Breast epithelium (tissue), 4 donors: ENCODE data around the gene HRH3. TPM values are rescaled to one million over a fixed set of nuclear protein-coding genes. Genes with fewer than 3 reads are reported as not detected.

Experiments used
- DNase-seq, 2 donors: peaks; one replicate each; pipeline ENCODE4 v3.0.0-alpha.2; 2019; ENCODE audit warnings: low spot score in 2 of 2
- H3K27ac ChIP-seq, 2 donors: fragments of 200-600 bp; sonication (generic) in 1 of 2; one replicate each; pipeline ENCODE4 v1.5.1; 2016 to 2019; ENCODE audit warnings: mild to moderate bottlenecking in 1 of 2
- H3K27me3 ChIP-seq, 2 donors: fragments of 200-600 bp; sonication (generic) in 1 of 2; one replicate each; pipeline versions ENCODE4 v1.5.1 to v1.6.0; 2017 to 2019; ENCODE audit warnings: control low read depth in 1 of 2, mild to moderate bottlenecking in 1 of 2
- H3K36me3 ChIP-seq: fragments of 200-600 bp; one replicate; pipeline ENCODE4 v1.5.1; 2019
- H3K4me1 ChIP-seq, 2 donors: fragments of 200-600 bp; sonication (generic); one replicate each; pipeline ENCODE4 v1.5.1; 2016 to 2019; ENCODE audit warnings: control low read depth in 1 of 2
- H3K4me3 ChIP-seq, 3 donors: fragments of 200-600 bp; sonication (generic); 1 replicate in 2 of 3; 2 replicates in 1 of 3; pipeline ENCODE4 v1.5.1; 2016 to 2019; ENCODE audit warnings: mild to moderate bottlenecking in 3 of 3, moderate library complexity in 2 of 3
- H3K9me3 ChIP-seq, 2 donors: fragments of 200-600 bp; sonication (generic) in 1 of 2; one replicate each; pipeline ENCODE4 v1.5.1; 2016 to 2019; ENCODE audit warnings: control low read depth in 1 of 2
- CTCF ChIP-seq, 3 donors: fragments of 450-650 bp; IDR thresholded peaks; one replicate each; pipeline ENCODE4 v1.5.1; 2016 to 2017; ENCODE audit warnings: antibody characterized with exemption in 3 of 3, mild to moderate bottlenecking in 3 of 3, moderate library complexity in 3 of 3
- POLR2A ChIP-seq: fragments of 450-650 bp; IDR thresholded peaks from one replicate; pipeline ENCODE4 v1.6.1; 2016; ENCODE audit warnings: antibody characterized with exemption, mild to moderate bottlenecking, moderate library complexity
- POLR2AphosphoS5 ChIP-seq, 3 donors: sonication (generic); formaldehyde crosslinking; IDR thresholded peaks; one replicate each; pipeline ENCODE4 v1.6.1; 2017; ENCODE audit warnings: antibody characterized with exemption in 3 of 3
- intact Hi-C: fragments of 100-400 bp; cut with DNase I; formaldehyde crosslinking; loops from one replicate; pipeline ENCODE4 v1.15.1; 2023; ENCODE audit warnings: low total_unique reads
- total RNA-seq, 3 donors: library from RNA; depleted of rRNA; stranded (reverse); fragments of >200 nt; gene quantifications; one replicate each; pipeline ENCODE4 v1.1.0, GENCODE V29; 2016

HRH3 gene
- not detected for total RNA-seq

- Histone ChIP-seq H3K4me1 (peaks cover 6 to 12% of the 10 kb centered on the region in 2 donors), H3K9me3 (no peaks in the 10 kb centered on the region), H3K27me3 (peaks cover 4 to 93% of the 10 kb centered on the region in 2 donors), H3K4me3 (peak within 1 kb of the TSS in 2 of 3 donors; percentile 44 to 63), H3K36me3 (no peaks in the 10 kb centered on the region), H3K27ac (no peak within 1 kb of the TSS)
- intact Hi-C loops, result no loop called here
- DNase-seq, result no peak
- TF ChIP-seq POLR2AphosphoS5 (IDR thresholded peaks at IDR 0.05), result no peak
- TF ChIP-seq CTCF (IDR thresholded peaks at IDR 0.05), result no peak
- no peak for TF ChIP-seq POLR2A
Measured at GRCh38 chr20:62219992-62220665, at the start of gene HRH3. HRH3 (minus strand) TSS chr20:62220278; CDS start chr20:62219970, 308 bp downstream.

GRCh38 chr20:62269871-62270270 lies 49.8 kb upstream of the HRH3 start:
- TF ChIP-seq CTCF (IDR thresholded peaks at IDR 0.05), result no peak
- TF ChIP-seq POLR2AphosphoS5 (IDR thresholded peaks at IDR 0.05), result no peak
- TF ChIP-seq POLR2A, result no peak
- Histone ChIP-seq H3K9me3 (no peaks in the 10 kb centered on the region), H3K4me3 (no peak overlapping the region), H3K27me3 (no peaks in the 10 kb centered on the region), H3K36me3 (peaks cover 15% of the 10 kb centered on the region), H3K27ac (no peak overlapping the region), H3K4me1 (no peaks in the 10 kb centered on the region)
- intact Hi-C loops, result no loop called here
- no peak for DNase-seq

GRCh38 chr20:62269378-62269777 lies 49.3 kb upstream of the HRH3 start:
- no peak overlapping the region for H3K27ac ChIP-seq

GRCh38 chr20:62268228-62268900 lies 48.3 kb upstream of the HRH3 start:
- TF ChIP-seq POLR2AphosphoS5 (IDR thresholded peaks at IDR 0.05), result no peak
- TF ChIP-seq CTCF (IDR thresholded peaks at IDR 0.05), result no peak
- TF ChIP-seq POLR2A, result no peak
- intact Hi-C loops, result no loop called here
- Histone ChIP-seq H3K4me3 (no peak overlapping the region), H3K36me3 (peaks cover 18% of the 10 kb centered on the region), H3K9me3 (no peaks in the 10 kb centered on the region), H3K27ac (no peak overlapping the region), H3K27me3 (no peaks in the 10 kb centered on the region), H3K4me1 (no peaks in the 10 kb centered on the region)
- DNase-seq, result no peak

More at GRCh38 chr20:62269378-62269777, 49.3 kb upstream of the HRH3 start:
- TF ChIP-seq POLR2A, result no peak
- TF ChIP-seq CTCF (IDR thresholded peaks at IDR 0.05), result no peak
- no peak for TF ChIP-seq POLR2AphosphoS5 (IDR thresholded peaks at IDR 0.05)
- no peaks in the 10 kb centered on the region for H3K9me3 ChIP-seq
- peaks cover 18% of the 10 kb centered on the region for H3K36me3 ChIP-seq
- H3K4me1 ChIP-seq, result no peaks in the 10 kb centered on the region
- intact Hi-C loops, result no loop called here
- H3K4me3 ChIP-seq, result no peak overlapping the region
- H3K27me3 ChIP-seq, result no peaks in the 10 kb centered on the region
- DNase-seq, result no peak

GRCh38 chr20:62267543-62267942 lies 47.5 kb upstream of the HRH3 start:
- H3K27ac ChIP-seq, result no peak overlapping the region
- no peak for DNase-seq
- no peak for TF ChIP-seq CTCF (IDR thresholded peaks at IDR 0.05)
- TF ChIP-seq POLR2A, result no peak
- no peak for TF ChIP-seq POLR2AphosphoS5 (IDR thresholded peaks at IDR 0.05)
- no peaks in the 10 kb centered on the region for H3K9me3 ChIP-seq
- H3K27me3 ChIP-seq, result no peaks in the 10 kb centered on the region
- H3K36me3 ChIP-seq, result peaks cover 12% of the 10 kb centered on the region
- H3K4me3 ChIP-seq, result no peak overlapping the region
- intact Hi-C loops, result no loop called here
- H3K4me1 ChIP-seq, result no peaks in the 10 kb centered on the region
